Keratinocyte (primary cell): Measurements from ENCODE around the gene ZNF662.

ENCODE experiments used
- CTCF ChIP-seq, 3 experiments: IDR thresholded peaks in 1 of 3; conservative IDR thresholded peaks in 1 of 3; optimal IDR thresholded peaks in 1 of 3; 2 replicates in 2 of 3; 3 replicates in 1 of 3; pipeline versions ENCODE3 to v1.5.1; 2011; ENCODE audit warnings: low read length in 3 of 3, mild to moderate bottlenecking in 3 of 3, moderate library complexity in 2 of 3, control low read depth in 1 of 3, inconsistent platforms in 1 of 3; ENCODE audit not compliant: insufficient read depth in 2 of 3; ENCODE audit errors: extremely low read depth in 1 of 3
- EZH2 ChIP-seq: IDR thresholded peaks from one replicate; pipeline ENCODE4 v1.6.1; 2012; ENCODE audit warnings: inconsistent platforms, mild to moderate bottlenecking, low read length, moderate library complexity

- peak in 1 of 3 experiments; percentile 21 for TF ChIP-seq CTCF (optimal IDR thresholded peaks at IDR 0.05 in 1 of 3, IDR thresholded peaks at IDR 0.05 in 1 of 3, conservative IDR thresholded peaks at IDR 0.05 in 1 of 3; ENCODE audit: extremely low read depth in 1 of 3, insufficient read depth in 2 of 3, low read length in 3 of 3)
- no peak for TF ChIP-seq EZH2
Observed at GRCh38 chr3:42957573-42957972, 51.6 kb downstream of the ZNF662 start.
